Endothelial cell of umbilical vein (primary cell): ENCODE results near the gene GFAP.

Experiments
- CTCF ChIP-seq, 2 donors: IDR thresholded peaks; 1 replicate in 1 of 2; 2 replicates in 1 of 2; pipeline ENCODE4 v1.5.1; 2011; ENCODE audit warnings: low read length in 2 of 2, mild to moderate bottlenecking in 2 of 2, moderate library complexity in 2 of 2, control low read depth in 1 of 2, inconsistent platforms in 1 of 2, low read depth in 1 of 2; ENCODE audit not compliant: insufficient read depth in 1 of 2; ENCODE audit errors: extremely low read depth in 1 of 2
- FOS ChIP-seq: IDR thresholded peaks from 2 replicates; pipeline ENCODE4 v1.6.1; 2011; ENCODE audit warnings: mild to moderate bottlenecking, low read length, moderate library complexity, borderline replicate concordance; ENCODE audit not compliant: insufficient read depth

- no peak for TF ChIP-seq CTCF (IDR thresholded peaks at IDR 0.05; ENCODE audit: extremely low read depth in 1 of 2, insufficient read depth in 1 of 2, low read depth in 1 of 2, low read length in 2 of 2)
- TF ChIP-seq FOS: no peak
Measured at GRCh38 chr17:44919411-44919810, 4.1 kb upstream of the GFAP start.
